Measurements from ENCODE around the gene SUPT3H. TPM values are rescaled to one million over a fixed set of nuclear protein-coding genes. Genes with fewer than 3 reads are reported as not detected.

The SUPT3H gene
- total RNA-seq, 1 donor from 2014 or later: 16.0 TPM

GRCh38 chr6:45344900-45345299 is 32.8 kb downstream of the SUPT3H start:
- Mint-ChIP-seq H3K4me3 (ENCODE audit: unreplicated experiment) (no peak overlapping the region), H3K9me3 (ENCODE audit: unreplicated experiment) (no peaks in the 10 kb centered on the region), H3K27me3 (ENCODE audit: unreplicated experiment) (no peaks in the 10 kb centered on the region), H3K27ac (ENCODE audit: unreplicated experiment) (no peak overlapping the region), H3K36me3 (ENCODE audit: unreplicated experiment) (no peaks in the 10 kb centered on the region), H3K4me1 (ENCODE audit: low read depth, unreplicated experiment) (no peaks in the 10 kb centered on the region)
- TF ChIP-seq CTCF (IDR thresholded peaks at IDR 0.05; ENCODE audit: partially characterized antibody, unreplicated experiment): no peak
- no peak for DNase-seq

- Mint-ChIP-seq H3K27ac (ENCODE audit: unreplicated experiment) (no peak overlapping the region), H3K27me3 (ENCODE audit: unreplicated experiment) (no peaks in the 10 kb centered on the region), H3K36me3 (ENCODE audit: unreplicated experiment) (no peaks in the 10 kb centered on the region), H3K9me3 (ENCODE audit: unreplicated experiment) (no peaks in the 10 kb centered on the region), H3K4me1 (ENCODE audit: low read depth, unreplicated experiment) (no peaks in the 10 kb centered on the region), H3K4me3 (ENCODE audit: unreplicated experiment) (no peak overlapping the region)
- TF ChIP-seq CTCF (IDR thresholded peaks at IDR 0.05; ENCODE audit: partially characterized antibody, unreplicated experiment): no peak
- DNase-seq: no peak
These were observed 49.2 kb downstream of the SUPT3H start for GRCh38 chr6:45328523-45328922.

- no peak for DNase-seq
- Mint-ChIP-seq H3K27ac (ENCODE audit: unreplicated experiment) (no peak within 1 kb of the TSS), H3K9me3 (ENCODE audit: unreplicated experiment) (no peaks in the 10 kb centered on the region), H3K27me3 (ENCODE audit: unreplicated experiment) (no peaks in the 10 kb centered on the region), H3K4me3 (ENCODE audit: unreplicated experiment) (no peak within 1 kb of the TSS), H3K36me3 (ENCODE audit: unreplicated experiment) (no peaks in the 10 kb centered on the region), H3K4me1 (ENCODE audit: low read depth, unreplicated experiment) (no peaks in the 10 kb centered on the region)
- TF ChIP-seq CTCF (IDR thresholded peaks at IDR 0.05; ENCODE audit: partially characterized antibody, unreplicated experiment): no peak
These were observed 49.7 kb downstream of the SUPT3H start, which contains the start of gene RUNX2 for GRCh38 chr6:45327956-45328522. RUNX2 (plus strand) TSS chr6:45328330; CDS start chr6:45328727, 397 bp downstream.

- no peak for TF ChIP-seq CTCF (IDR thresholded peaks at IDR 0.05; ENCODE audit: partially characterized antibody, unreplicated experiment)
- Mint-ChIP-seq H3K4me3 (ENCODE audit: unreplicated experiment) (no peak overlapping the region), H3K36me3 (ENCODE audit: unreplicated experiment) (no peaks in the 10 kb centered on the region), H3K4me1 (ENCODE audit: low read depth, unreplicated experiment) (no peaks in the 10 kb centered on the region), H3K9me3 (ENCODE audit: unreplicated experiment) (no peaks in the 10 kb centered on the region), H3K27me3 (ENCODE audit: unreplicated experiment) (no peaks in the 10 kb centered on the region), H3K27ac (ENCODE audit: unreplicated experiment) (no peak overlapping the region)
- DNase-seq: no peak
These were observed 50.9 kb downstream of the SUPT3H start for GRCh38 chr6:45326698-45327417.

GRCh38 chr6:45323656-45324224 is 54.0 kb downstream of the SUPT3H start:
- no peaks in the 10 kb centered on the region for H3K9me3 Mint-ChIP-seq (ENCODE audit: unreplicated experiment)
- no peaks in the 10 kb centered on the region for H3K36me3 Mint-ChIP-seq (ENCODE audit: unreplicated experiment)
- no peak overlapping the region for H3K27ac Mint-ChIP-seq (ENCODE audit: unreplicated experiment)
- no peak for TF ChIP-seq CTCF (IDR thresholded peaks at IDR 0.05; ENCODE audit: partially characterized antibody, unreplicated experiment)
- DNase-seq: no peak
- no peaks in the 10 kb centered on the region for H3K27me3 Mint-ChIP-seq (ENCODE audit: unreplicated experiment)
- no peak overlapping the region for H3K4me3 Mint-ChIP-seq (ENCODE audit: unreplicated experiment)
- H3K4me1 Mint-ChIP-seq (ENCODE audit: low read depth, unreplicated experiment): no peaks in the 10 kb centered on the region
